NCI-H128 (cell line): Measurements from ENCODE around the gene CLEC3B.
A peak's percentile ranks its signal among the peaks of the same experiment; 100 is the strongest.
"Not testable (repeated sequence)": the region's sequence is repeated elsewhere in the genome, so short reads cannot be mapped to it uniquely, and the experiment has no call there.

Experiments used
- DNase-seq: peaks from one replicate; lab custom pipeline; 2025; ENCODE audit not compliant: unreplicated experiment; lab: John Stamatoyannopoulos, UW

Gene CLEC3B, protein sequence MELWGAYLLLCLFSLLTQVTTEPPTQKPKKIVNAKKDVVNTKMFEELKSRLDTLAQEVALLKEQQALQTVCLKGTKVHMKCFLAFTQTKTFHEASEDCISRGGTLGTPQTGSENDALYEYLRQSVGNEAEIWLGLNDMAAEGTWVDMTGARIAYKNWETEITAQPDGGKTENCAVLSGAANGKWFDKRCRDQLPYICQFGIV

DNA sequence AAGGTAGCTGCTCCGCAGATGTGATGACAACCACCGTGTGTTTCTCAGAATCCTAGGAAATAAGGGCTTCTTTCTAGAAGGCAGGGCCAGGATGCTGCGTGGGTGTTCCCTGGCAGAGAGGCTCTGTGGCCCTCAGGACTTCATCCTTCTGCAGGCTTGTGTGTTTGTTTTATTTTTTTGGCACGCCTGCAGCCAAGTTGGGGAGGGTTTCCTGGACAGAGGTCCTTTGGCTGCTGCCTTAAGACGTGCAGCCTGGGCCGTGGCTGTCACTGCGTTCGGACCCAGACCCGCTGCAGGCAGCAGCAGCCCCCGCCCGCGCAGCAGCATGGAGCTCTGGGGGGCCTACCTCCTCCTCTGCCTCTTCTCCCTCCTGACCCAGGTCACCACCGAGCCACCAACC lies at the start of gene CLEC3B:
CLEC3B (plus strand) TSS at position 266 of the 400 bp plus-strand sequence; CDS start at position 326, 60 bp downstream.
- DNase-seq, result no peak

- no peak for DNase-seq
Observed at GRCh38 chr3:44981220-44981619, 44.9 kb upstream of the CLEC3B start.

DNA sequence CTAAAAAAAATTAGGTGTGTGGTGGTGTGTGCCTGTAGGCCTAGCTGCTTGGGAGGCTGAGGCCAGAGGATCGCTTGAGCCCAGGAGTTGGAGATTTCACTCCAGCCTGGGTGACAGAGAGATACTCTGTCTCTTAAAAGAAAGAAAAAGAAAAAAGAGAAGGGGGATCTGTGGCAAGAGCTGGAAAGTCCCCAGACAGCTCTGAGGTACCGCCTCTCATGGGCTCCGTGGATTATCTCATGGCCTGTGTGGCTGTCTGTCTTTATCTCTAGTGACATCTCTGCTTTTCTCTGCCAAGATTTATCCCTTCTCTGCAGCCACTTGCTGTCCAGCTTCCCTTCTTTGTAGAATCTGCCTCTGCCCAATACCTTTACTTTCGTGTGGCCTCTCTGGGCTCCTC lies 44.4 kb upstream of the CLEC3B start:
- no peak for DNase-seq

DNA sequence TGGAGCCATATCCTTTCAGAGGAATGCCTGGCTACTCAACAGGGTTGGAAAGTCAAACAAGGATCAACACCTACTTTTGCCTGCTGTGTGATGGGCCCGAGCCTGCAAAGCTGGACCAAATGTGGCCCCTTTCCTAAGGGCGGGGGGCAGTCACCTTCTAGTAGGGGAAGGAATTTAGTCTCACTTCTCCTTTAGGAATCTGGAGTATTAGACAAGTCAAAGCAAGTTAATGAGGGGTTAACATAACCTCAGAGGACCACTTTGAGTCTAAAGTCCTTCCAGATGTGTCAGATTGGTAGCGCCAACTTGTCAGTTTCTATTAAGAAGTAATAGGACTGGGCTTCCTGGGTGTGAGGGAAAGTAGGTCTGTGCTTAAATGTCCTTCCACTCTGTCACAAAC lies 43.3 kb upstream of the CLEC3B start:
- no peak for DNase-seq

- DNase-seq, result no peak
Observed at GRCh38 chr3:44983484-44983941, 42.6 kb upstream of the CLEC3B start.

- DNase-seq, result no peak
Observed at GRCh38 chr3:44984335-44984734, 41.8 kb upstream of the CLEC3B start.

DNA sequence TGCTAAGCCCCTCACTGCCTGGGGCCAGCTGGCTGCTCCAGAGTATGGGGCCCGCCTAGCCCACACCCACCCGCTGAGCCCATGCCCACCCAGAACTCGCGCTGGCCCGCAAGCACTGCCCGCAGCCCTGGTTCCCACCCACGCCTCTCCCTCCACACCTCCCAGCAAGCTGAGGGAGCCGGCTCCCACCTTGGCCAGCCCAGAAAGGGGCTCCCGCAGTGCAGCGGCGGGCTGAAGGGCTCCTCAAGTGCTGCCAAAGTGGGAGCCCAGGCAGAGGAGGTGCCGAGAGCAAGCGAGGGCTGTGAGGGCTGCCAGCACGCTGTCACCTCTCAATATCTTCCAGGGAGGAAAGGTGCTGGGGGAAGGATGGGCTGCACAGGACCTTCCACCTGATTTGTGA lies 39.8 kb upstream of the CLEC3B start:
- DNase-seq, result not testable (repeated sequence)

GRCh38 chr3:44987332-44987731 lies 38.8 kb upstream of the CLEC3B start:
- DNase-seq, result no peak

DNA sequence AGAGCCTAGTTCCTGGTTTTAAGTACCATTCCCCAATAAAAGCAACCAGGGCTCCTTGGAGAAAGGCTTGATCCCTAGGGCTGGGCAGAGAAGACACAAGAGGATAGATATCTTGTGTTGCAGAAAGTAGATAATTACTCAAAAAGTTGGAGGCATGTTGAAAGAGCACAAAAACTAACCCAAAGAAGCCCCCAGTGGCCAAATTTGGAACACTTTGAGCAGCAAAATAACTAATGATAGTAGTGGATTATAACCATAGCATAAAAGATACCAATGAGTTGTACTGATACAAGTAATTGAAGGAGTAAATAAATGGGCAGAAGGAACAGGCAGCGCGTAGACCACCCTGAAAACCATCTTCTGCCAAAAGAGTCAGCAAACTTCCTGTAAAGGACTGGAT lies 38.0 kb upstream of the CLEC3B start:
- no peak for DNase-seq

GRCh38 chr3:44989141-44989540 lies 37.0 kb upstream of the CLEC3B start:
- no peak for DNase-seq

DNA sequence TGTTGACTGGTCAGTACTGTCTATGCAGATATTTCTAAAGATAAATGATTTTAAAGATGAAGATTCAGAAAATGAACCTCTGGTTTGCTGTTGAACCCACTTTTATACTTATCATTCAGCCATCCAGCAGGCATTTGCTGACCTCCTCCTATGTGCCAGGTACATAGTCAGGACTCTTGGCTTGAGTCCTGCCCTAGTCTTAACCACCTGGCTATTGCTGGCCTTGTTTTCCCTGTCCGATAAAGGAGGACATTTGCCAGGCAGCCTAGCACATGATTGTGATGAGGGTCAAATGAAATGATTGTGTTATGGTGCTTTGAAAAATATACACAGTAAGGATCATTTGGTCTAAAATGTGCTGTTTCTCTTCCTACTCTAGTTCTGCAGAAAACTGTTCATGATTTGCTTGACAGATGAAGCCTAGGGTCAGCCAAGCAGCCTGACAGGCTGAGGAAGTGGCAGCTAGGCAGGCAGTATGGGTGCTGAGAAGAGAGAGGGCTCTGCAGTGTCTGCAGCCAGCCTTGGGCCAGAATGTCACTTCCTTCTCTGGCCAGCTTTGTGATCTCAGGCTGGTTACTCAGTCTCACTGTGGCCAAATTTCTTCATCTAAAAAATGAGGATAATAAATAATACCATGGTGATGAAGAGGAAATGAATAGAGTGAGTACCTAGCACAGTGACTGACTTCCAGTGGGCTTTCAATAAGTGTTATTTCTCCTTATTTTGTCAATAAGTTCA lies 36.3 kb upstream of the CLEC3B start:
- no peak for DNase-seq

DNA sequence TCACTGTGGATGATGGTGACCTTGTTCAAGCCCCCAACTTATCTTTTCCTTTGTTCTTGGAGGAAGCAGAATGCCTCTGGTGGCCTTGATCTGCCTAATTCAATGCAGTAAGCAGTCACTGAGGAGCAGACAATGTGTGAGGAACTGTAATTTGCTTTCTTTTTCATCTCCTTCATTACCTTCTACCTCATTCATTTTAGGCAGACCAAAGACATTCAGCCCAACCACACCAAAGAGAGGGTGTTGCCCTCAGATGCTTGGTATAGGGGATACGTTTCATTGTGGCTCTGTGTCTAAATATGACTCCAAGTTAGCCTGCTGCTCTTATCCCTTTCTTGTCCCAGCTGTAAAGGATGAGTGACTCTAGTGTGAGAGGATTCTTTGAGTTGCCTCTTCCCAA lies 34.8 kb upstream of the CLEC3B start:
- no peak for DNase-seq

DNA sequence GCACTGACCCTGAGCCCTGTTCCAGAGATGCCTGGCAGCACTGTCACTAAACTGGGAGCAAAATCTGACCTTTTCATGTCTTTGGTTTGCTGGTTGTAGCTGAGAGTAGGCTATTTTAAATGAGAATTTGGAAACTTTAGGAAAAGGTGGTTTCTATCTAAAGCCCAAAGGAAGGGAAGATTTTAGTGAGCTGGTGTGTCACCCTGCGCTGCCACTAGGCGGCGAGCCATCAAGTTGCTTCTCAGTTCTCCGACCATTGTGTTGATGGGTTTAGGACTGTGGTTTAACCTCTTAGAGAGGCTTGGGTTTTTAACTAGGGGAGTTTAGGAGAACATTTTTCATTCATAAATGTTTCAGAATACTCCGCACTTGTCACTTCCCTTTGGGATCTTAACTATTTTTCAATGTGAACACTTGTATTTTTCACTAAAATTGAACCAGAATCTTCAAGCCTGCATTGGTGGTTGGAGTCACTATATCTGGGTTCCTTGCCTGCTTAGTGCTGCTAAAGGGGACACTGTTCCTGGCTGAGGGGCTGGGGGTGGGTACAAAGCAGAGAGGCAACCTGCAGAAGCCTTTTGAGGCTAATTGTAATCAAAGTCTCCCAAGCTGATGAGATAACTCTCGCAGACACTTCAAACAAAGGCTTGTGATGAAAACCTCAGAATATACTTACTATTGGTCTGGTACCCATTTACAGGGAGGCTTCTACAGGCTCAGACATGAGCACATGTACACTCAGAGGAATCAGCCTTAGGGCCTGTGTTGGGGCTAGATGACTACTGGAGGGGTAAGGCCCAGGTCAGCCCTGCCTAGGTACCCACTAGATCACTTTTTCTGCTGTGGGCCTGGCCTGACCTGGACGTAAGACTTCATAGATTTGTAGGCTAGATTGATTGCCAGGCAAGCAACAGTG lies 33.3 kb upstream of the CLEC3B start:
- no peak for DNase-seq

DNA sequence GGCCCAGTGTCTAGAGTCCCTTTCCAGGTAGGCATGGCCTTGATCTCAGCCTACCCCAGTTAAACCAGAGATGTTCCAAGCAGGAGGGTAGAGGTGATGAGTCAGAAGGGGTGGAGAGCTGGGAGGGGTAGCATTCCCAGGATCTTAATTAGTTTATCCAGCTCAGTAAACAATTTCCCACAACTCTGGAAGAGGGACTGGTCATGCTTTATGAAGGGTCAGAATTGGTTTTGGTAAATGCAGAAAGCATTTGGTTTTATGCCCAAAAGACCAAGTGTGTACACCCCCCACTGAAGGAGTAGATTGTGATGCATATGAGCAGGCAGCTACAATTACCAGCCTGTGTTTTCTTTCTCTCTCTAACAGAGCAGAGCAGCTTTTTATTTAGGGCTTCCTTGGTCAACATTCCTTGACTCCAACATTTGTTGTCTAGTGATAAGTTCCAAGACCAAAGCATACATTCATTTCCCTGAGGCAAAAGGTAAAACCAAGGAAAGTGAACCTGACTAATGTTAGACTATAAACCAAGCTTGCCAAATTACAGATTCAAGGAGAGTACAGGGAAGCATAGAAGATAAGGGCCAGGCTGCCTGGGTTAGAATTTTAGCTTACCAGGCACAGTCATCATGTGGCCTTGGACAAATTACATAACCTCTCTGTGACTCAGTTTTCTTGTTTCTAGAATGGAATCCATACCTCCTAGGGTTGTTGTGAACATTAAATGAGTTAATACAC lies 32.5 kb upstream of the CLEC3B start:
- DNase-seq, result no peak

GRCh38 chr3:44995142-44995770 lies 30.8 kb upstream of the CLEC3B start:
- DNase-seq, result peak; percentile 7

GRCh38 chr3:44996556-44996969 lies 29.5 kb upstream of the CLEC3B start:
- no peak for DNase-seq

DNA sequence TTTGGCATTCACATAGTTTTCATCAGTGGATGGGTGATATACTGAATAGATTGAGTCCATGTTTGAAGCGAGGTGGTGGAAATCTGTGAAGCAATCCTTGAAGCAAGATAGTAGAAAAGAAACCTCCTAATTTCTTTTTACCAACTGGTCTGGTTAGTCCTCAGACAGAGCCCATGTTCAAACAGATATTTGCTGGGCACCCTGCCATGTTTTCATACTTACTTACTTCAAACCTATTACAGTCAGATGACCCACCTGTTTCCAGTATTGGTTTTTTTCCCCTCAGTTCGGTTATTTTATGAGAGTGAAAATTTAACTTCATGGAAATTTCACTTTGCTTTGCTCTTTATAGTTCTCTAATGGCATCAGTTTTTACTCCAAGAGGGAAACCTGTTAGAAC lies 26.3 kb upstream of the CLEC3B start:
- no peak for DNase-seq

GRCh38 chr3:45000823-45001222 lies 25.3 kb upstream of the CLEC3B start:
- no peak for DNase-seq

- no peak for DNase-seq
Observed at GRCh38 chr3:45001738-45002137, 24.4 kb upstream of the CLEC3B start.

GRCh38 chr3:45002139-45002660 lies 23.9 kb upstream of the CLEC3B start:
- no peak for DNase-seq
